HepG2 (cell line): ENCODE results near the gene BIN1. TPM values are rescaled to one million over a fixed set of nuclear protein-coding genes. Genes with fewer than 3 reads are reported as not detected.

Experiments used
- ATAC-seq: fragments of 200-7000 bp; cut with Tn5 transposase; 3 replicates; pipeline ENCODE4 v1.9.1; 2020; ENCODE audit warnings: mild to moderate bottlenecking, moderate library complexity
- BruUV-seq: library from RNA; stranded (reverse); fragments of 400-500 nt; replicated peaks from 2 replicates; lab custom pipeline; 2021; lab: Mats Ljungman, UMichigan
- CTCF ChIA-PET: fragments of 300-600 bp; formaldehyde crosslinking; extraction: SDS; loops from one replicate; lab custom pipeline; 2021; ENCODE audit warnings: low total read pairs, inconsistent platforms, low intra/inter-chr PET ratio; lab: Yijun Ruan, JAX
- POLR2A ChIA-PET: fragments of 350-600 bp; sonication (Branson Sonifier 250); formaldehyde crosslinking; loops from one replicate; lab custom pipeline; 2020; ENCODE audit warnings: antibody characterized with exemption, inconsistent platforms; lab: Yijun Ruan, JAX
- DNase-seq: peaks from one replicate; pipeline ENCODE4 v3.0.0-alpha.2; 2015; ENCODE audit warnings: low spot score
- FAIRE-seq: peaks from 3 replicates; lab custom pipeline; 2011; peaks lifted over from hg19 to GRCh38; lab: Jason Lieb, UNC
- H2AFZ ChIP-seq: one replicate; pipeline ENCODE4 v1.6.1; 2011; ENCODE audit warnings: low read length, inconsistent platforms
- H3K27ac ChIP-seq: fragments of 300-600 bp; 3 replicates; pipeline ENCODE4 v1.8.0; 2011; ENCODE audit warnings: mixed run types, mild to moderate bottlenecking, mixed read lengths, low read length, inconsistent platforms; ENCODE audit not compliant: insufficient read depth; ENCODE audit errors: extremely low read length
- H3K27me3 ChIP-seq, 2 experiments: fragments of 200-600 bp in 1 of 2; 2 replicates in 1 of 2; 3 replicates in 1 of 2; pipeline versions ENCODE4 v1.6.0 to v1.8.0; 2011; ENCODE audit warnings: low read length in 2 of 2, mild to moderate bottlenecking in 2 of 2, moderate library complexity in 2 of 2, inconsistent platforms in 1 of 2; ENCODE audit not compliant: insufficient read depth in 2 of 2, control insufficient read depth in 1 of 2
- H3K36me3 ChIP-seq, 2 experiments: fragments of 200-600 bp in 1 of 2; replicated peaks in 1 of 2; 2 replicates in 1 of 2; 3 replicates in 1 of 2; pipeline versions ENCODE4 v1.5.1 to v1.8.0; 2011; ENCODE audit warnings: low read length in 2 of 2, inconsistent platforms in 1 of 2; ENCODE audit not compliant: insufficient read depth in 2 of 2, control insufficient read depth in 1 of 2
- H3K4me1 ChIP-seq: 2 replicates; pipeline ENCODE4 v1.5.1; 2012; ENCODE audit warnings: low read length, inconsistent platforms; ENCODE audit not compliant: insufficient read depth
- H3K4me2 ChIP-seq: 2 replicates; pipeline ENCODE4 v1.6.0; 2011; ENCODE audit warnings: low read depth, low read length, inconsistent platforms
- H3K4me3 ChIP-seq, 3 experiments: fragments of 200-600 bp in 1 of 3; sonication (generic), shearing (Covaris generic) in 1 of 3; replicated peaks in 1 of 3; 2 replicates each; pipeline ENCODE4 v1.5.1; 2011 to 2016; ENCODE audit warnings: low read length in 3 of 3, inconsistent platforms in 2 of 3, low read depth in 2 of 3, mild to moderate bottlenecking in 2 of 3, control low read depth in 1 of 3, mixed read lengths in 1 of 3; ENCODE audit not compliant: insufficient read depth in 1 of 3
- H3K79me2 ChIP-seq: one replicate; pipeline ENCODE4 v1.6.1; 2011; ENCODE audit warnings: low read length, inconsistent platforms; ENCODE audit not compliant: insufficient read depth
- H3K9ac ChIP-seq: 2 replicates; pipeline ENCODE4 v1.6.0; 2011; ENCODE audit warnings: mild to moderate bottlenecking, low read depth, low read length, inconsistent platforms; ENCODE audit not compliant: insufficient read depth
- H3K9me3 ChIP-seq: 2 replicates; pipeline ENCODE4 v1.5.1; 2012; ENCODE audit warnings: mild to moderate bottlenecking, low read length
- H4K20me1 ChIP-seq: 2 replicates; pipeline ENCODE4 v1.6.0; 2011; ENCODE audit warnings: inconsistent platforms, mild to moderate bottlenecking, low read length, moderate library complexity; ENCODE audit not compliant: insufficient read depth
- DNMT3B ChIP-seq: conservative IDR thresholded peaks from 2 replicates; pipeline ENCODE4 v1.6.1; 2016; ENCODE audit warnings: missing biosample characterization, control low read depth
- GABPA ChIP-seq, 2 experiments: IDR thresholded peaks; 2 replicates each; pipeline ENCODE4 v1.6.1; 2011 to 2016; ENCODE audit warnings: low read depth in 2 of 2, low read length in 1 of 2, missing biosample characterization in 1 of 2, missing genetic modification characterization in 1 of 2
- STAG1 ChIP-seq: sonication (generic); formaldehyde crosslinking; IDR thresholded peaks from 2 replicates; pipeline ENCODE4 v1.4.0; 2020; ENCODE audit warnings: missing genetic modification reagents
- SUZ12 ChIP-seq: fragments of 150-350 bp; IDR thresholded peaks from 2 replicates; pipeline ENCODE4 v1.6.1; 2014; ENCODE audit warnings: low read depth, low read length
- ZNF441 ChIP-seq: sonication (generic); formaldehyde crosslinking; IDR thresholded peaks from 2 replicates; pipeline ENCODE4 v1.7.0; 2021; ENCODE audit warnings: missing genetic modification reagents, borderline replicate concordance
- WGBS: methylation state at CpG from one replicate; pipeline ENCODE4 v1.1.6; 2017; ENCODE audit warnings: low lambda C conversion rate; 5-methylcytosine and 5-hydroxymethylcytosine counted together
- in situ Hi-C: cut with HindIII; loops from 2 replicates; pipeline ENCODE4 v1.10.0; 2017; ENCODE audit warnings: low pct_unique_long_range_greater_than_20kb; ENCODE audit not compliant: extremely low pct_ligation_motif_present
- intact Hi-C: fragments of 100-400 bp; cut with micrococcal nuclease; formaldehyde crosslinking; loops from one replicate; pipeline ENCODE4 v1.10.0; 2022; ENCODE audit not compliant: unreplicated experiment
- polyA plus RNA-seq, 8 experiments: library from polyadenylated mRNA; depleted of rRNA in 3 of 8; stranded (reverse) in 7 of 8; unstranded in 1 of 8; fragments of >200 nt; fragmentation: Illumina TruSeq in 4 of 8; extraction: Trizol in 4 of 8; gene quantifications; 2 replicates each; pipeline versions ENCODE4 v1.2.1 to v1.2.3, GENCODE V29; 2011 to 2016; ENCODE audit warnings: low read depth in 4 of 8, missing spikeins in 1 of 8, mixed read lengths in 1 of 8; ENCODE audit not compliant: insufficient read depth in 1 of 8
- total RNA-seq, 5 experiments: library from RNA; depleted of rRNA; stranded (reverse); fragments of >200 nt; fragmentation: Illumina TruSeq; extraction: Trizol; gene quantifications; 2 replicates each; pipeline ENCODE4 v1.2.3, GENCODE V29; 2016; ENCODE audit warnings: low read depth in 1 of 5
- TF ChIP-seq, protein P1 (sequence below): sonication (generic); formaldehyde crosslinking; IDR thresholded peaks from 2 replicates; pipeline ENCODE4 v1.4.0; 2020; ENCODE audit warnings: missing genetic modification reagents

Gene BIN1
- total and polyA plus RNA-seq, 2 of the 13 experiments (the other 11 are each of a cell fraction or from before 2014, with no cell fraction given) = 0.93 to 1.2 TPM

- FAIRE-seq (no peak), ATAC-seq (no peak), DNase-seq (no peak)
- Histone ChIP-seq H3K27ac (no peak overlapping the region), H4K20me1 (no peaks in the 10 kb centered on the region), H3K79me2 (no peaks in the 10 kb centered on the region), H3K9me3 (no peaks in the 10 kb centered on the region), H3K36me3 (no peaks in the 10 kb centered on the region), H3K9ac (no peak overlapping the region), H3K4me2 (no peak overlapping the region), H3K27me3 (no peaks in the 10 kb centered on the region; a peak in 1 of 5 replicates), H3K4me3 (no peak overlapping the region), H3K4me1 (peaks cover 21% of the 10 kb centered on the region), H2AFZ (no peak overlapping the region)
- TF ChIP-seq GABPA (IDR thresholded peaks at IDR 0.05; ENCODE audit: low read depth, low read length) = no peak
- TF ChIP-seq GABPA (CRISPR knock-in tag; IDR thresholded peaks at IDR 0.05; ENCODE audit: low read depth) = peak; percentile 68; the same call in 1 of the 2 replicates
- TF ChIP-seq STAG1 (CRISPR knock-in tag) = no peak
- peak; percentile 92; the same call in 1 of the 2 replicates for TF ChIP-seq ZNF441 (CRISPR knock-in tag)
- TF ChIP-seq SUZ12 = no peak
- TF ChIP-seq DNMT3B (CRISPR knock-in tag) = no peak
- TF ChIP-seq, protein P1, sequence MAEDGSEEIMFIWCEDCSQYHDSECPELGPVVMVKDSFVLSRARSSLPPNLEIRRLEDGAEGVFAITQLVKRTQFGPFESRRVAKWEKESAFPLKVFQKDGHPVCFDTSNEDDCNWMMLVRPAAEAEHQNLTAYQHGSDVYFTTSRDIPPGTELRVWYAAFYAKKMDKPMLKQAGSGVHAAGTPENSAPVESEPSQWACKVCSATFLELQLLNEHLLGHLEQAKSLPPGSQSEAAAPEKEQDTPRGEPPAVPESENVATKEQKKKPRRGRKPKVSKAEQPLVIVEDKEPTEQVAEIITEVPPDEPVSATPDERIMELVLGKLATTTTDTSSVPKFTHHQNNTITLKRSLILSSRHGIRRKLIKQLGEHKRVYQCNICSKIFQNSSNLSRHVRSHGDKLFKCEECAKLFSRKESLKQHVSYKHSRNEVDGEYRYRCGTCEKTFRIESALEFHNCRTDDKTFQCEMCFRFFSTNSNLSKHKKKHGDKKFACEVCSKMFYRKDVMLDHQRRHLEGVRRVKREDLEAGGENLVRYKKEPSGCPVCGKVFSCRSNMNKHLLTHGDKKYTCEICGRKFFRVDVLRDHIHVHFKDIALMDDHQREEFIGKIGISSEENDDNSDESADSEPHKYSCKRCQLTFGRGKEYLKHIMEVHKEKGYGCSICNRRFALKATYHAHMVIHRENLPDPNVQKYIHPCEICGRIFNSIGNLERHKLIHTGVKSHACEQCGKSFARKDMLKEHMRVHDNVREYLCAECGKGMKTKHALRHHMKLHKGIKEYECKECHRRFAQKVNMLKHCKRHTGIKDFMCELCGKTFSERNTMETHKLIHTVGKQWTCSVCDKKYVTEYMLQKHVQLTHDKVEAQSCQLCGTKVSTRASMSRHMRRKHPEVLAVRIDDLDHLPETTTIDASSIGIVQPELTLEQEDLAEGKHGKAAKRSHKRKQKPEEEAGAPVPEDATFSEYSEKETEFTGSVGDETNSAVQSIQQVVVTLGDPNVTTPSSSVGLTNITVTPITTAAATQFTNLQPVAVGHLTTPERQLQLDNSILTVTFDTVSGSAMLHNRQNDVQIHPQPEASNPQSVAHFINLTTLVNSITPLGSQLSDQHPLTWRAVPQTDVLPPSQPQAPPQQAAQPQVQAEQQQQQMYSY = no peak
- CTCF ChIA-PET = no interaction called here
- BruUV-seq = no TSS peak
- POLR2A ChIA-PET = no interaction called here
- intact Hi-C loops (no loop called here), in situ Hi-C loops (no loop called here)
- 55% methylated on average over 3 of the region's 3 CpGs for WGBS
These were observed 74.3 kb downstream of the BIN1 start for GRCh38 chr2:127032621-127033020.
